GM18499 (cell line): ENCODE results near the gene ENTPD7.
A peak's percentile ranks its signal among the peaks of the same experiment; 100 is the strongest.
"Not testable (repeated sequence)": the region's sequence is repeated elsewhere in the genome, so short reads cannot be mapped to it uniquely, and the experiment has no call there.

ENCODE experiments used
- ATAC-seq: cut with Tn5 transposase; IDR thresholded peaks from one replicate; pipeline ENCODE4 v1.9.1; 2021; ENCODE audit warnings: moderate number of reproducible peaks; ENCODE audit not compliant: insufficient read depth, unreplicated experiment

The ENTPD7 gene

GRCh38 chr10:99682752-99683151 is 23.4 kb downstream of the ENTPD7 start:
- no peak for ATAC-seq

GRCh38 chr10:99685597-99685967 is 26.3 kb downstream of the ENTPD7 start:
- peak; percentile 79 for ATAC-seq

- no peak for ATAC-seq
These were observed 30.2 kb downstream of the ENTPD7 start for GRCh38 chr10:99689461-99689860.

- ATAC-seq: no peak
These were observed 34.7 kb downstream of the ENTPD7 start for GRCh38 chr10:99693933-99694583.

DNA sequence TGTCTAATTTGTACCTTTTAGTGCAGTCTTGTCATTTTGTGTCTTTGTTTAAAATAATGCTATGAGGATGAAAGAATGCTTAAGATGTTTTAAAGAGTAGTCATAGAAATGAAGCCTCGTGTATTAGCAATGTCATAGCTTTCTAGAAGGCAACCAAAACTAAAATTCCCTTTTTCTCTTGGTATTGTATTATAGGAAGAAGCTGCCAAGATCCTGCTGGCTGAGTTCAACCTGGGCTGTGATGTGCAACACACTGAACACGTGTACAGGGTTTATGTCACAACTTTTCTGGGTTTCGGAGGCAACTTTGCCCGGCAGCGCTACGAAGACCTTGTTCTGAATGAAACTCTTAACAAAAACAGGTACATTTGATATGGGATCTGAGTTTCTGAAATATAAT is 36.5 kb downstream of the ENTPD7 start:
- ATAC-seq: no peak

- no peak for ATAC-seq
These were observed 39.3 kb downstream of the ENTPD7 start for GRCh38 chr10:99698504-99699080.

DNA sequence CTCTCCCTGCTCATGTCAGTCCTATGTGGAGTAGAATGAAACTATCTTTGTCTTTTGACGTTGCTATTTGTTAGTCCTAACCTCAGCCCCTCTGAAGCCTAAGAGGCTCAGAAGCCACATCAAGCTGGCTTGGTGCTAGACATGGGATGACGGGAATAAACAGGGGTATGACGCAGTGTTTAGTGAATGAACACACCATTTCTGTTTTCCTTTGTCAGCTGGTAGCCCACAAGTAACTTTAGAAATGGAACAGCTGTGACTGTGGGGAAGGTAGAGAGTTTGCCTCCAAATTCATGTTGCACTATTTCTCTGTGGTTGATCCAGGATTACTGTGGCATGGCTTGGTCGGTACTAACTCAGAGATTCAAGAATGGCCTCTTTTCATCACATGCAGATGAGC is 41.3 kb downstream of the ENTPD7 start:
- ATAC-seq: no peak

DNA sequence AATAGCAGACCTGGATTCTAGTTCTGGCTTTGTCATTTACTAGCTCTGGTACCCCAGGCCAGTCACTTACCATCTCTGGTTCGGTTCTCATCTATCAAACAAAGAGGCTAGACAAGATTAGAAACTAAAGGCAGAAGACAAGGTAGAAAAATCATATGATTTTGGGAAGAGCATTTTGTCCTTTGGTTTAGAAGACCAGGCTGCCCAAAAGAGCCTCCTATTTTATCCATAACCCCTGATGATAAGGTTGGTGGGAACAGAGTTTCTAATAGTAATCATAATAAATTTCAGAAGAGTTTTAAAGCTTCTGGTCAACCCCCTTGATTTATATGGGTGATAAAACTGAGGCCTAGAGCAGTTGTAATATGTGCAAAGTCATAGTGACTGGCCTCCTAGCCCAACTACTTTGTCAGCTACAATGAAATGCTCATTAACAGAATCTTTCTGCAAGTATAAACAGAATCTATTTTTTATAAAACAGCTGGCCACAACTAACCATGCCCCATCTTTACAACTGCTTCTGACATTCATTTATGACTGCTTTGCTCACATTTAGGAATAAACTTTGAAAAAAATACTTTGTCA is 49.2 kb downstream of the ENTPD7 start:
- no peak for ATAC-seq

GRCh38 chr10:99709480-99710229 is 50.3 kb downstream of the ENTPD7 start:
- no peak for ATAC-seq

GRCh38 chr10:99711129-99711719 is 51.9 kb downstream of the ENTPD7 start:
- no peak for ATAC-seq

DNA sequence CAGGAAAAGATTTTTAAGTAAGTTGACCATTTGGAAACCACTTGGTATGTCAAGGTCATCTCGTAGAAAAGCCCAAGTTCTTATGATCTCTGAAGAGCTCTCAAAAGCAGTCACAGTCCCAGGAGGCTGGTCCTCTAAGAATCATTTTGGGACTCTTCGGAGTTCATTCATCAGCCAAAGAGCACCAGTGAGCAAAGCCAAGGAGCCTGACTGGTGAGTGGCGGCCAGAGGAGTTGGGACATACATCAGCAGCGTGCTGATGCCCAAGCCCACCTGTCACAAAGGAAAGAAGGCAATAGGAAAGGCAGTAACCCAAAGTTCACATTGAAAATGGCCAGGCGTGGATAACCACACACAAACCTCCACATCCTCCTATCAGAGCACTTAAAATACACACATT is 55.1 kb downstream of the ENTPD7 start:
- ATAC-seq: no peak

DNA sequence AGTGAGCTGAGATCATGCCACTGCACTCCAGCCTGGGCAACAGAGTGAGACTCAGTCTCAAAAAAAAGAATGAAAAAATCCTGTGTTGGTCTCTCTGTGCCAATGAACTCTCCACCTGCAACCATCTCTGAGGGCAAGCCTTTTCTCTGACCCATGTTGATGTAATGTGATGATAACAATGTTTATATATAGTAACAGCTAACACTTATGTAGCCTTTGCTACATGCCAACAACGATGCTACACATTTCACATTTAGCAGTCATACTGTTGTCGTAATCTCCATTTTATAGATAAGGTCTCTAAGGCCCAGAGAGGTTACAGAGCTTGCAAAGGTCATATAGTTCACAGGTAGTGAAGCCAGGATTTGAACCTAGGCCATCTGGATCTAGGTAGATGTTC is 61.1 kb downstream of the ENTPD7 start:
- ATAC-seq: no peak

DNA sequence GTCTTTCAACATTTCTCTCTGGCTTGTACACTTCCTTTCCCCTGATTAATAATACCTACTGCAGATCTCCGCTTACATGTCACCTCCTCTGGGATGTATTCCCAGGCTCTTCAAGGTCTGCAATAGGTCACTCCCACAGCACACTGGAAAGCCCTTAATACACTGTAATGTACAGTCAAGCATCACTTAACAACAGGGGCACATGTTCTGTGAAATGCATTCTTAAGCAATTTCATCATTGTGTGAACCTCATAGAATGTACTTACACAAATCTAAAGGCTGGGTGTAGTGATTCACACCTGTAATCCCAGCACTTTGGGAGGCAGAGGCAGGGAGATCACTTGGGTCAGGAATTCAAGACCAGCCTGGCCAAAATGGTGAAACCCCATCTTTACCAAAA is 70.7 kb downstream of the ENTPD7 start:
- ATAC-seq: no peak

DNA sequence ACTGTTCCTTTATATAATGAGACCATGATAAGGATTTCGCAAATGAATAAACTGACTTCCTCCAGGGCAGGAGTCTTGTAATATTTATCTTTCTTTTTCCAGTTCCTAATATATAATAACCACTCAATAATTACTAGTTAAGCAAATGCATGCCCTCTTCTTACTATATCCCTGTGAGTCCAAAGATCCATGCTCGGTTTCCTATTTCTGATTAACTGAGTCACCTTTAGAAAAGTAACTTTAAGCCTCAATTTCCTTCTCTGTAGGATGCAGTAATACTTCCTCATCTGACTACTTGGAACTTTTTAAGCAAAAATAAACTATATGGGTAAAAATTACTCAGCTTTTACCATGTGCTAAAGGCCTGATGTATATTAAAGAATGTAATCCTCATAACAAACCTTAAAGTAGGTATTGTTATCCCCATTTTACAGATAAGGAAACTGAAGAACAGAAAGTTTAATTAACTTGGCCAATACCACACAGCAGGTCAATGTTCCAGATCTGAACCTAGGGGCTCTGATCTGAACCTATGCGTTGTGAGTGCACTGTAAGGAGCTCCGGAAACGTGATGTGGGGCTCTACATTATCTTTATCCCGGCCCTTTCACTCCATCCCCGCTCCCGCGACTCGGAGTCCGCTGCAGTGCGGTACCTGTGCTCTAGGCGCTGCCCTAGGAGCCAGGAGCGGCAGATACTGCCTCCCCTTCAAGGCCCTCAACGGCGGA is 72.2 kb downstream of the ENTPD7 start:
- no peak for ATAC-seq

GRCh38 chr10:99732033-99732842 is 72.9 kb downstream of the ENTPD7 start, which contains the start of the genes COX15 and CUTC:
Gene COX15 (minus strand): TSS chr10:99732127. CDS start chr10:99732049, 78 bp downstream.
Gene CUTC (plus strand): TSS chr10:99732234. CDS start chr10:99732349, 115 bp downstream.
- ATAC-seq: no peak

GRCh38 chr10:99733366-99733765 is 74.1 kb downstream of the ENTPD7 start:
- no peak for ATAC-seq

- ATAC-seq: not testable (repeated sequence)
These were observed 74.8 kb downstream of the ENTPD7 start for GRCh38 chr10:99734111-99734510.

- no peak for ATAC-seq
These were observed 81.0 kb downstream of the ENTPD7 start for GRCh38 chr10:99740260-99740659.

DNA sequence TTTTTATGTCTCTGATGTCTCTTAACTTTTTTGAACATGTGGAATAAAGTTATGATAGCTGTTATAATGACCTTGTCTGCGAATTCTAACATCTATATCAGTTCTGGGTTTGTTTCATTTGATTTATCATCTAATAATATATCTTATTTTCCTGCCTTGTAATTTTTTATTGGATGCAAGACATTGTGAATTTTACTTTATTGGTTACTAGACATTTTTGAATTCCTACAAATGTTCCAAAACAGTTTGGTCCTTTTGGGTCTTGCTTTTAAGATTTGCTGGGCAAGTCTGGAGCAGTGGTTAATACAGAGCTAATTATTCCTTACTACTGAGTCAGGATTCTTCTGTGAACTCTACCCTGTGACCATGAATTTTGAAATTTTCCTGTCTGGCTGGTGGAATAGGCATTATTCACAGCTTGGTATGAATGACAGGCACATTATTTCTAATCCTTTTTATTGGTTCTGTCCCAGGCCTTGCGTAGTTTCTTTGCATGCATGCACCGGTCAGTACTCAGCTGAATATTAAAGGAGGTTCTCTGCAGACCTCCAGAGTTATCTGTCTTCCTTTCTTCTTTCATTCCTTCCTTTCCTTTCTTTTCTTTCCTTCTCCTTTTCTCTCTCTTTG is 81.7 kb downstream of the ENTPD7 start:
- no peak for ATAC-seq
